GM18870 (cell line): ENCODE results near the gene AGXT2.
"Not testable (repeated sequence)": the region's sequence is repeated elsewhere in the genome, so short reads cannot be mapped to it uniquely, and the experiment has no call there.

Source experiments
- ATAC-seq: cut with Tn5 transposase; IDR thresholded peaks from one replicate; pipeline ENCODE4 v1.9.1; 2021; ENCODE audit warnings: moderate library complexity; ENCODE audit not compliant: unreplicated experiment

AGXT2 gene

DNA sequence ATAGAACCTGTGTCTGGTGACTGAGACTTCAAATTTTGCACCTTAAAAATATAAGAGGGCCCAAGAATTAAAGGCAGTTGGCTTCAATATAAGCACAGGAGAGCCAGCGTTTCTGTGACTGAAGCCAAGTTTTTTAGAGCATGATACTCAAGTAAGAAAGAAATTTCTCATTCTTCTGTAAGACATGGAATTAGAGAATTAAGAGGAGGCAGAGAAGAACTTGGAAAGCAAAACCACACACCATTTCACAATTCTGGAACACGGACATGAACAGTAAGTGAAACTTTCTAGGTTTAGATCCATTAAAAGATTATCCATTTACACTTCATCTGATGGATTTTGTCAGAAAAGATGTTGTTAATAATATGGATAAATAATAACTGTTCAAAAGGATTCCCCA lies 8.9 kb upstream of the AGXT2 start:
- ATAC-seq = no peak

DNA sequence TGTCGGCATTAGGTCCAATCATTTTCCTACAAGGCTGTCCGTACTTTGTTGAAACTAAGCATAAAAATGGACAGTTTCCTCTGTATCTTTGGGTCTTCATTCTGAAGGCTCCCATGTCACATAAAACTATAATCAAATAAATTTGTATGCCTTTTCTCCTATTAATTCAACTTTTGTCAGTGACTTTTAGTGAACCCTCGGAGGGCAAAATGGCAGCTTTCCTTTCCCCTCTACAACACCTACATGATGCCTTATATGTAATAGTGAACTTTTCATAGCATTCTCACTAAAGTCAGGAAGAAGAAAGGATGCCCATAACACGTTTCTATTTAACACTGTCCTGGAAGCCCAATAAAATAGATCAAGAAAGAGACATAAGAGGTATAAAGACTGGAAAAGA lies 5.1 kb upstream of the AGXT2 start:
- no peak for ATAC-seq

DNA sequence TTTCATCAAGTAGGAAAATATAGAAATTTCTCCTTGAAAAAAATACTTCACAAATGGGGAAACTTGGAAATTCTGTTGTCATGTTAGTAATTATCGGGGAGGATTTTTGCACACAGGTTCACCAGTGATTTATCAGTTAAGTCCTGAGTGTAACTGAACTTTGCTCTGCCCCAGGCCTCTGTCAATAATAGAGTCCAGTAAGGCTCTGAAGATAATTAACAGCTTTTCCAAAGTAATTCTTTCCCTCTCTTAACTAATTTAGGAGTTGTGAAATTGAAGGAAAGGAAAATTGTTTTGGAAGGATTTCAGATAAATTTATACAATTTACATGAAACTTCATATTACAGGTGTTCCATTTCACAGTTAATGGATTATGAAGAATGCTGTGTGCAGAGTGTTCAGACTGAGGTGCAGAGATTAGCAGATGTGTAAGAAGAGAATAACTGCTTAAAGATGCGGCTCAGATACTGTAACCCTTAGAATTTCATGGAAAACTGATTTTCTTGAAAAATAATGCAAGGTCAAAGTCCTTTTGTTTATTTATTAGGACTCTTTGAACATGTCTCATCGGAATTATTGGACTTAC lies 2.9 kb upstream of the AGXT2 start:
- no peak for ATAC-seq

DNA sequence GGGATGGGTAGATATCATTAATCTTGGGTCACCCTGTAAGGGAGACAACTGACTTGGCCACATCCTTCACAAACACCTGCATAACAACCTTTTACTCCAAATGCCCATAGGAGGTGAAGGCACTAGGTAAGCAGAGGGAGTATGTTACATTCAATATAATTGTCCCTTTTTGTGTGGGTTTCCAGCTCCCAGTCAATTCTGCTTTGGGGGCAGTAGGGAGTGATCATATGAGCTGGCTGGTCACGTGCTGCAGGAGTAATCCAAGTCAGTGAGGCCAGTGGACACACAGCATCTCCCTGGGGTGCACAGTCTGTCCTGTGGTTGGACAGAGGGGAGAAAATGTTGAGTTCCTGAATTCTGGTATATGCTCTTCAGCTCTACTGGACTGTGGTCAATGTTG lies 1.2 kb upstream of the AGXT2 start:
- no peak for ATAC-seq

DNA sequence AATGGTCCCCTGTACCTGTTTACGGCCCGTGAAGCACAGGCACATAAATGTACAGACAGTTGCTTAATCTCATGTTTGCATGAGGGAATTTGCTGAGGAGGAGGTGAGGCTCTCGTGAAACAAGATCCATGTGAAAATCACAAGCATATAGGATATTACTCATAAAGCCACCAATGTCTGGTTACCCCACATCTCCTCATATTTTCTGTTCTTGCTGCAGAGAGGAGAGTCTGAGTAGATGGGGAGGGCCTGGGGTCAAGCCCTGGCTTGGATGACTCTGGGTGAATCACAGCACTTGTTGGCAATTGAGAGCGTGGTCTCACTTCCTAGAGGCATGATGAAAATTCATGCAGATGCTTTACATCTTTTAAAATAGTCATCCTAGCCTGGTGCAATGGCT lies 975 bp downstream of the AGXT2 start:
- ATAC-seq = no peak

DNA sequence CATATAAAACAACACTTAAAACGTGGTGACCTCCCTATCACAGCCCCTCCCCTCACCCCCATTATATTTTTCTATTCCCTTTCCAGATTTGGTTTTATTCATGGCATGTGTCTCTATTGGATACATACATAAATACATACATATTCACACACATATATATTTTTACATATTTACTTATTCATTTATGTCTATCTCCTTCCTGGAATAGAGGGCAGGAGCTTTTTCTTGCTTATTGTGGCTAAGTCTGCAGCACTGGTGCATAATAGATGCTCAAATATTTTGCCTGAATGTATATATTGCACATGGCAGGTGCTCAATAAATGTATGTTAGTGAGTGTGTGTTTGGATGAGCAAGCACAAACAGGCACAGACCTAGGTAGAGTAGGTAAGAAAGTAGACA lies 2.5 kb downstream of the AGXT2 start:
- no peak for ATAC-seq

DNA sequence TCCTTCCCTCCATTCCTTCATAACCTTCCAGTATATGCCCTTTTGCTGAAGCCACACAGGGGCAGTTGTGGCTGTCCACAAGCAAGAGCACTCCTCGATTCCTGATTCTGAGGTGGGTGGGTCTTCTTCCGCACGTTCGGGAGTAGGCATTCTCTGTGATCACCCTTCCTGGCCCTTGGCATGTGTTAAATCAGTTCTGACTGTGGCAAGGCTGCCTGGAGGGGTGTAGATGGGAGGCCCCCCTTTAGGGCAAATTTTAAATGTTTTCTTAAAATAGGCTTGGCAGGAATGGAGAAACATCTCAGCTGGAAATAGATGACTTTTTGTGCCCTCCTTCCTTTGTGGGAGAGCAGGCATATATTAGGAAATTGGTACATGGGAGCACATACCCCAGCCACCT lies 3.1 kb downstream of the AGXT2 start:
- ATAC-seq = no peak

DNA sequence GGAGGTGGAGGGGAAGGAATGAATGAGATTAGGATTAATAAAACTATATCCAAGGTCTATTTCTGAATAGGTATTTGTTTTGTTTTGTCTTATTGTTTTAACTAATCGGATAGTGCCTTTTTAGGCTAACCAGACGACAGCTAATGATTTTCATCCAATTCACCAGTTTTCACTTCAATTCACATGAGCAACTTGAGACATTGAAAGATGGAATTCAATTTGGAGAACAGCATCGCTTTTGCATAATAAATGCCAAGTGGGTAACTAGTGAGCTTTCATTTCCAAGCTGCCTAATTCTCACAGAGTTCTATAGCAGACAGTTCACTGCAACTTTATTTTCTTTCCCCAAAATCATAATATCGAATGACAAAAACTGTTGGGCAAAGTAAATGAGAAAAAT lies 5.0 kb downstream of the AGXT2 start:
- no peak for ATAC-seq

DNA sequence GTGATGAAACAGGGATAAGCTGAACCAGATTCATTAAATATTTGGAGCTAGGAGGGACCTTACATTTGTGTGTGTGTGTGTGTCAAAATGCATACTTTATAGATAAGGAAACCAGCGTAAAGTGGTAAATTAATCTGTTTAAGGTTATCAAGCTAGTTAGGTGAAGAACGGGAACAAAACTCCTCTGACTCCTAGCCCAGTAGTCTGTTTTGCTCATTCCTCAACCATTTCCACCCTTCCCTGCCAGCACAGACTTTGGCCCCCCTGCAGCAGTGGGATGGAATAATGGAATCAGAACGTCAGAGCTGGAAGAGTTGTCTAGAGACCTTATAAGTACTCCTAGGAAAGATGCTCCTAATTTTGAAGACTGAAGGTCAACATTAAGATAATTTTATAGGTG lies 6.5 kb downstream of the AGXT2 start:
- no peak for ATAC-seq

DNA sequence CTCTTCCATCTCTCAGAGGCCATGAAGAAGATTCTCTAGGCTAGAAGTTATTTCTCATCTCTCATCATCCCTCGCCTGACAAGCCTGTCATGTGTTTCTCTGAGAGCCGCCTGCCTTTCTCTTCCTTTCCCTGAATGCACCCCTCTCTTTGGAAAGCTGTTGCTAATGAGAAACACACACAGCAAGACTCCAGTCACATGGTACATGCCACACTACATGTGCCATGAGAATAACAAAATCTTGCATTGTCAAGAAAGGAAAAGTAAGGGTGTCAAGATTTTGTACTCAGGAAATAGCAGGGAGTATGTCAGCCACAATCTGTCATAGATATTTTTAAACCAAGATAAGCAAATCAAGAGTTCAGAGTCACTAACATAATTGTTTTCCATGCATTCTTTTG lies 8.9 kb downstream of the AGXT2 start:
- no peak for ATAC-seq

DNA sequence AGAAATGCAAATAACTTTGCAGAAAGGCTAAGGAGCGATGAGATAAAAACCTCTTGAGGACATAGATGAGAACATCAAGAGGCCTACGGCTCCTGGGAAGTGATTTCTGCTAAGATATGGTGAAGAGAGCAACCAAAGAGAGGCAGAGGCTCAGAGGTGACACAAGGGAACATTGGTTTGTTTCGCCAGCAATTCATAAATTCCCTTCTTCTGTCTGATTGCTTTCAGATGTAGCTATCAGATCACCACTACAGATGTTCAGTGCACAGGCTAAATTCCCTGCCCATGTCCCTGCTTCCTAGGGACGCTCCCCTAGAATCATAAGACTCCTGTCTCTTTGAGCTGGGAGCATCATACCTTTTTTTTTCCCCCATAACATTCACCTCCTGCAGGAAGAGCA lies 11.2 kb downstream of the AGXT2 start:
- no peak for ATAC-seq

DNA sequence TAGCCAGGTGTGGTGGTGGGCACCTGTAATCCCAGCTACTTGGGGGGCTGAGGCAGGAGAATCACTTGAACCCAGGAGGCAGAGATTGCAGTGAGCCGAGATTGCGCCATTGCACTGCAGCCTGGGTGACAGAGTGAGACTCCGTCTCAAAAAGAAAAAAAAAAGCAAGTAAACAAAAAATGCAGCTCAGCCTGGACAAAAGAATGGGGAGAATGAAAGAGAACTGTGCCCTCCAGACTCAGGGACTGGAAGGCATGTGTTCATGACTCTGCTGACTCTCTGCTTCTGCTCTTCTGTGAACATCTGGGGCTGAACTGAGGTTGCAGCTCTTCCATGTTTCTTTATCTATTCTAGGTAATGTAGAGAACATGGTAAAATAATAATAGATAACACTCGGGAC lies 11.8 kb downstream of the AGXT2 start:
- ATAC-seq = not testable (repeated sequence)

DNA sequence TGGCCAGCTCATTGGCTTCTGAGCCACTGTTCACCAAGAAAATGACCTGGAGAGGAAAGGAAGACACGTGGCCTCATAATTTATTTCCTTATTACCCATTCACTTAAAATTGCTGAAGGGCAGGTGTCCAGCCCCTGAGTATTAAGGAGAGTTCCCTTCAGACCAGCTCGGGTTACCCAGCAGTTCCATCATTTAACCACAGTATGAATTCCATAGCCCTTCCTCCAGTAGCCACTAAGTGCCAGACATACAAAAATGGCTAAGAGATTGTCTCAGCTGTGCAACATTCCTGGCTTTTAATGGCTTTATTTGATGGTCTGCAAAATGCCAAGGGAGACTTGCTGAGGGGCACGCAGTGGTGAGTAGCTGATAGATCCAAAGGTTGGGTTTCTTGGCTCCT lies 12.5 kb downstream of the AGXT2 start:
- ATAC-seq = no peak

DNA sequence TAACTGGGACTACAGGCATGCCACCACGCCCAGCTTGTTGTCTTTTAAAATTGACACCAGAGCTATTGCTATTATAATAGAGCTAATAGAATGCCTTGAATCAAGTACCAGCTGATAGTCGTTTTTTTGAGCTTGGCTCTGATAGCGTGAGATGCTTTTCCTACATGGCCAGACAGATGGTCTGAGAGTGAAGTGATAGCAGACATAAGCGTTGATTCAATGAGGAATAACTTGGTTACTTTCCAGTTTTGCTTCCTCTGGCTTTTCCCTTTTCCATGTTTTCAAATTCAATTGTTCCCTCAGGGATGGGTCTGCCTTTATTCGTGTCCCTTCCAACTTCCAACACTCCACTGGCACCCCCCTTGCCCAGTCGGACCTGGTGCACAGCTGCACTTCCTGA lies 15.4 kb downstream of the AGXT2 start:
- ATAC-seq = no peak

DNA sequence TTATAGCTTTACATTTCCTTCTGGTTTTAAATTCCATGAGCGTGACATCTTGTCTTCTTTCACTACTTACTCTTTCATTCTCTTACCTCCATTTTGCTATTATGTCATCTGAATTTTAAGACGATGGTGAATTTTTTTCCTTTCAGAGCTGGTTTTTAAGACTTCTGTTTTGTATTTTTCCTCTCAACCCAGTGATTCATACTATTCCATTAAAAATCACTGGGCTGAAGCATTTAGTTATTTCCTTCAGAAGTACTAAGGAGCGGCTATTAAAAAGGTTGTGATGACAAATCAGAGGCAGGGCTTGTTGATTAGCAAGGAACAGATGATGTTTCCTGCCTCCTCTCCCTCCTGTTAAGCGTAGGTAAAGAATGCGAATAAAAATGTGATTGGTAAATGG lies 16.5 kb downstream of the AGXT2 start:
- ATAC-seq = no peak

DNA sequence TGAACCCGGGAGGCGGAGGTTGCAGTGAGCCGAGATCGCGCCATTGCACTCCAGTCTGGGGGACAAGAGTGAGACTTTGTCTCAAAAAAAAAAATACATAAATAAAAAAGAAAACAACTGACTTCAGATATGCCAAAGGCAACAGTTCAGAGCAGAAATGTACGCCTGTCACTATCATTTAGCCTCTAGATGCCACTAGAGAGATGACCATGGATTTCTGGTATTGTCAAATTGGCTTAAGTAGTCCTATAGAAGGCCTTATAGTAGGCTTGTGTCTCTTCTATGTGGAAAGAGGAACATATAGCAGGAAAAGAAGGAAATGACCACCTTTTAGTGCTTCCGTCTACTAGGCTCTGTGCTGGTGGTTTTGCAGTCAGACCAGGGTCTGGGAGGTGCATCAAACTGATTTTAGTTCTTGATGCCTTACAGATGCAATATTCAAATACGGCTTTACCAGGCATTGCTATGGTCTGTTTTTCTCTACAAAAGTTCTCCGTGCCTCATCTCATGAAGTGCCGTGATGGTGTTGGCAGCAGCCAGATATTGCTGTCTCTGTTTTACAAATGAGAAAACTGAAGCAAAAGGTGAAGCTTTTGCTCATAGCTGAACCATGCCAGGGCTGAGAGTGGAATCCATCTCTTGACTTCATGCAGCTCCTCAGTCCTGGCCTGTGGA lies 17.2 kb downstream of the AGXT2 start:
- no peak for ATAC-seq

DNA sequence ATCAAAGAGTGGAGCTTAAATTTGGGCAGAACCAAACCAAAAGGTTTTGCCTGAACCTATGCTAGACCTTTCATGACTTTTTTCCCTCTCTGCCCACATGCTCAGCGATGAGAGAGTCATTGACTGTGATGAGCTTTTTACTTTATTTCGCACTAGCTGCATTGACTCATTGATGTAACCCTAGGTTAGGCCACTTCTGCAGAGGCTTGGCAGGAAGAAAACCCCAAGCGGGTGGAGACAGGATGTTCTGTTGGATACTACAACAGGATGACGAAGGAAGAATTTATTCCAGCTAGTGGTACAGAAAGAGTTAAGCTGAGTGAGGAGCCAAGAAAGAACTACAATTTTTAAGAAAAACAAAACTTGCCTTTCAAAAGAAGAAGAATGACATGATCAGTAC lies 18.4 kb downstream of the AGXT2 start:
- ATAC-seq = no peak

DNA sequence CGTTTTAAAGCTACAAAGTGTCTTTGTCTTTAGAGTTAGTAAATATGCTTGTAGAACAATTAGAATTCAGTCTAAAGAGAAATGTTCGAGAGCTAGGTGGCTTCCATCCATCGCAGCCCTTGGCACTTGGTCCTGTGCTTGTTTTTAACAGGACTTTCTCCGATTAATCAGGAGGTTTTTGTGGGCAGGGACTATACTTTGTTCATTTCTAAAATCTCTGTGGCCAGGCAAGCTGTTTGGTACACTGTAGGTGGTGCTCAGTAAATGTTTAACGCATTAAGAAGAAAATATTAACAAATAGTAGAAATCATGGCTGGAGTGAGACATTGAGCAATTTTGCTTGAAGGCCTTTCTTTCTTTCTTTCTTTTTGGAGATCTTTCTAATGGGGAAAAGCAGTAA lies 20.8 kb downstream of the AGXT2 start:
- no peak for ATAC-seq

DNA sequence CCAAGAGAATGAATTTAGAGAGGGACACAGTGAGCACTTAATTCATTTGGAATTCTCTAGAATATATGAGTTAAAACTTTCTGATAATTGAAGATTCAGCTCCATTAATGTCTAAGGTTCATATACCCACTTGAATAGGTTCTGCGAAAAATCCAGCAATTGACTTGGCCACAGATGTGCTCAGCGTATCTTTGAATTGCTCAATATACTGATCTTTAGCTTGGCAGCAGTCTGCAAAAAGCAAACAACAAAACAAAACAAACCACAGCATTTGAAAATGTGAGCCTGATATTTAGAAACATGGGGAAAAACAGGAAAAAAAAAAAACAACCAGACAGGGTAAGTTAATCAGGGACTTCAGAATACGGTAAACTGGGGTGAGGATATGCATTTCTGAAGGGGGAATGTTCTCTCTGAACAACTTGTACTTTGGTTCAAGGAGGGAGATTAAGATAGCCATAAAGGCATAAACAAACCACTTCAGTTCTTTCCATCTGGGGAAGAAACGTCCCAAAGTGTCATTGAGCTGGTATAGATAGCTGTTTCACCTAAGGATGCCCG lies 21.4 kb downstream of the AGXT2 start:
- ATAC-seq = no peak

DNA sequence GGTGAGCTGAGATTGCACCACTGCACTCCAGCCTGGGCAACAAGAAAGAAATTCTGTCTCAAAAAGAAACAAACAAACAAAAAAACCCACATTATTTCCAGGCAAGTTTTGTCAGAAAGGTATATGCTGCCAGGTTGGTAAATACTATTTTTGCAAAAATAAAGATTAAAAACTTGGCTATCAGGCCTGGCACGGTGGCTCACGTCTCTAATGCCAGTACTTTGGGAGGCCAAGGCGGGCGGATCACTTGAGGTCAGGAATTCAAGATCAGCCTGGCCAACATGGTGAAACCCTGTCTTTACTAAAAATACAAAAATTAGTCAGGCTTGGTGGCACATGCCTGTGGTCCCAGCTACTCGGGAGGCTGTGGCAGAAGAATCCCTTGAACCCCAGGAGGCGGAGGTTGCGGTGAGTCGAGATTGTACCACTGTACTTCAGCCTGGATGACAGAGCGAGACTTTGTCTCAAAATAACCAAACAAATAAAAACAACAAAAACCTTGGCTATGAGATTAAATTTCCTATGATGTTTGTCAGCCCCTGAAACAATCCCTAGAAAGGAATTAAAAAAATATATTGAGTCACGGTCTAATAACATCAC lies 22.7 kb downstream of the AGXT2 start:
- ATAC-seq = no peak

DNA sequence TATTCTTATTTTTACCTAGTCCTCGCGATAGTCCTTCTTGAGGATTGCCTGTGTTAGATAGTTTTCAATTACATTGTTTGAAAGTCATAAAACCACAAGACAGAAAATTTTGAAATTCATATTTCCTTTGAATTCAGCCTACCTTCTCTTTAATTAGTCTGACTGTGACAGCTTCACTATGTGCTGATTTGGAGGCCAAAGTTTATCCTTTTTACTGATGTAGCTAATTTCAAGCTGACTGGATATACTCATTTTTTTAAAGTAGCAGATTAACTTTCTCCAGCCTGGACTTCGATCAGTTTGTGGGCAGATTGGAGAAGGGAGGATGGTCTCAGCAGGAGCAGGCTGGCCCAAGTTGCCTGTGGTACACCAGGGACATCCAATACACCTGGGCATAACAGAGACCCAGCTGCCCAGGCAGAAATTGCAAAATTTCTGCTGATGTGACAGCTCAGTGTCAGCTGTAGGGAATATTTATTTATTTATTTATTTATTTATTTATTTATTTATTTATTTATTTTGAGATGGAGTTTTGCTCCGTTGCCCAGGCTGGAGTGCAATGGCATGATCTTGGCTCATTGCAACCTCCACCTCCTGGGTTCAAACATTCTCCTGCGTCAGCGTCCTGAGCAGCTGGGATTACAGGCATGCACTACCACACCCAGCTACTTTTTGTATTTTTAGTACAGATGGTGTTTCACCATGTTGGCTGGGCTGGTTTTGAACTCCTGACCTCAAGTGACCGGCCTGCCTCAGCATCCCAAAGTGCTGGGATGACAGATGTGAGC lies 24.2 kb downstream of the AGXT2 start:
- no peak for ATAC-seq
